Osteocyte (in vitro differentiated cells): ENCODE measurements around the gene RELT. TPM values are rescaled to one million over a fixed set of nuclear protein-coding genes. Genes with fewer than 3 reads are reported as not detected.

ENCODE experiments used
- DNase-seq: peaks from one replicate; pipeline ENCODE4 v3.0.0; 2021; ENCODE audit warnings: mixed read lengths; ENCODE audit not compliant: unreplicated experiment; ENCODE audit errors: extremely low spot score
- H3K27ac Mint-ChIP-seq: one replicate; pipeline ENCODE4 v1.8.0; 2021; ENCODE audit warnings: mild to moderate bottlenecking, mixed read lengths; ENCODE audit not compliant: unreplicated experiment
- H3K27me3 Mint-ChIP-seq: one replicate; pipeline ENCODE4 v1.8.0; 2021; ENCODE audit warnings: mixed read lengths; ENCODE audit not compliant: unreplicated experiment
- H3K36me3 Mint-ChIP-seq: one replicate; pipeline ENCODE4 v1.8.0; 2021; ENCODE audit warnings: mixed read lengths; ENCODE audit not compliant: unreplicated experiment
- H3K4me1 Mint-ChIP-seq: one replicate; pipeline ENCODE4 v1.8.0; 2021; ENCODE audit warnings: mixed read lengths; ENCODE audit not compliant: unreplicated experiment
- H3K4me3 Mint-ChIP-seq: one replicate; pipeline ENCODE4 v1.8.0; 2021; ENCODE audit warnings: mild to moderate bottlenecking, moderate library complexity, mixed read lengths; ENCODE audit not compliant: unreplicated experiment
- H3K9me3 Mint-ChIP-seq: one replicate; pipeline ENCODE4 v1.8.0; 2021; ENCODE audit warnings: mixed read lengths; ENCODE audit not compliant: unreplicated experiment
- total RNA-seq: library from RNA; stranded (reverse); gene quantifications from 2 replicates; pipeline ENCODE4 v1.2.1, GENCODE V29; 2021
- TF ChIP-seq, protein P1 (sequence below): fragments of 200-600 bp; sonication (generic); IDR thresholded peaks from 2 replicates; pipeline ENCODE4 v1.5.0; 2021; ENCODE audit warnings: antibody characterized with exemption, mild to moderate bottlenecking, moderate library complexity

RELT gene
- total RNA-seq, 1 donor from 2014 or later, result 3.3 TPM

DNA sequence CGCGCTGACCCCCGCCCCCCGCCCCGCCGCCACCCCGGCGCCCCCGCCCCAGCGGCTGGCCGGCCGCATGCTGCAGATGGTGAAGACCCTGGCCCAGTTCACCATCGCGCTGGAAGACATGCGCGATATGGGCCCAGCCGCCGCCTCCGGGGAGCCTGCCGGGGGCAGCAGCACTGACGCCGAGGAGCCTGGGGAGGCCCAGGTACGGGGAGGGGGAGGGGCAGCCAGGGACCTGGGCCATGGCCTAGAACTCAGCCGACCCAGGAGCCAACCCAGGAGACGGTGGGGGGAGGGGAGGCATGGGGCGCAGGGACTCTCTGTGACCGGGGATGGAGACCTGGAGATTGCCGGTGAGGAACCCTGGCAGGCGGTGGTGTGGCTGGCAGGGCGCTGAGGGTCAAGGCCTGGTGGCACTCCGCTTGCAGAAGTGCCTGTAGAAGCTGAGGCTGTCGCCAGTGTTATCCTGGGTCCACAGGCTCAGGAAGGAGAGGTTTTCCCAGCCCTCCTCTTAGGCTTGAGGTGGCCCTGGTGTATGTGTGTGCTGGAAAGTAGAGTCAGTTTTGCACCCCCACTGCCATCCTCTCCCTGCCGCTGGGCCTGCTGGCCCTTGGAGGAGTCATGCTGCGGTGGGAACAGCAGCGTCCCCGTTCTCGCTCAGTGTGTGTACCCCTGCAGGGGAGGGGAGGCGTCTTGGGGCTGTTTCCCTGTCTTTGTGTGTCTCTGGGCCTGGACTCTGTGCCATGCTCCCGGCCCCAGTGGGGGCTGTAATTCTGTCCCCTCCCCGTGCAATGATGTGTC is 32.9 kb upstream of the RELT start:
- Mint-ChIP-seq H3K36me3 (peaks cover 2% of the 10 kb centered on the region), H3K27ac (no peak overlapping the region), H3K4me3 (no peak overlapping the region), H3K27me3 (no peaks in the 10 kb centered on the region), H3K4me1 (peaks cover 22% of the 10 kb centered on the region), H3K9me3 (no peaks in the 10 kb centered on the region)
- DNase-seq, result no peak
- TF ChIP-seq, protein P1, sequence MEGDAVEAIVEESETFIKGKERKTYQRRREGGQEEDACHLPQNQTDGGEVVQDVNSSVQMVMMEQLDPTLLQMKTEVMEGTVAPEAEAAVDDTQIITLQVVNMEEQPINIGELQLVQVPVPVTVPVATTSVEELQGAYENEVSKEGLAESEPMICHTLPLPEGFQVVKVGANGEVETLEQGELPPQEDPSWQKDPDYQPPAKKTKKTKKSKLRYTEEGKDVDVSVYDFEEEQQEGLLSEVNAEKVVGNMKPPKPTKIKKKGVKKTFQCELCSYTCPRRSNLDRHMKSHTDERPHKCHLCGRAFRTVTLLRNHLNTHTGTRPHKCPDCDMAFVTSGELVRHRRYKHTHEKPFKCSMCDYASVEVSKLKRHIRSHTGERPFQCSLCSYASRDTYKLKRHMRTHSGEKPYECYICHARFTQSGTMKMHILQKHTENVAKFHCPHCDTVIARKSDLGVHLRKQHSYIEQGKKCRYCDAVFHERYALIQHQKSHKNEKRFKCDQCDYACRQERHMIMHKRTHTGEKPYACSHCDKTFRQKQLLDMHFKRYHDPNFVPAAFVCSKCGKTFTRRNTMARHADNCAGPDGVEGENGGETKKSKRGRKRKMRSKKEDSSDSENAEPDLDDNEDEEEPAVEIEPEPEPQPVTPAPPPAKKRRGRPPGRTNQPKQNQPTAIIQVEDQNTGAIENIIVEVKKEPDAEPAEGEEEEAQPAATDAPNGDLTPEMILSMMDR, result no peak

DNA sequence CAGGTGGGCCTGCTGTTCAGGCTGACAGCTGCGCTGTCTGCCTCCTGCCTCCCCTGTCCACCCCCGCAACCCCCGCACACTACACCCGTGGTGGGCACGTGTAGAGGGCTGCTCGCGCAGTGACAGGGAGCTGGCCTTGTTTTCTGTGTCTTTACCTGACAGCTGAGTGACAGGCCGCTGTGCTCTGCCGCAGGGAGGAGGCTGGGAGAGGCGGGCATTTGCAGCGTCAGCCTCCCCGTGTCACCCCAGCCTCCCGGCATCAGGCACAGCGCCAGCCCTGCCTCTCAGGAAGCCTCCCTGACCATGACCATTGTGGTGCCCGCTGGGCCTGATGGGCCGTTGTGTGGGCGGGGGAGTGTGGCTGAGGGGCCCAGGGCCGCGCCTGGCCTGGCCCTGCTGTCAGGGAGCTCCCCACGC is 32.0 kb upstream of the RELT start:
- H3K4me3 Mint-ChIP-seq, result no peak overlapping the region
- H3K4me1 Mint-ChIP-seq, result peaks cover 19% of the 10 kb centered on the region
- H3K9me3 Mint-ChIP-seq, result no peaks in the 10 kb centered on the region
- peak overlapping the region; percentile 23 for H3K27ac Mint-ChIP-seq
- H3K27me3 Mint-ChIP-seq, result no peaks in the 10 kb centered on the region
- DNase-seq, result no peak
- TF ChIP-seq, protein P1, result no peak
- peaks cover 2% of the 10 kb centered on the region for H3K36me3 Mint-ChIP-seq

DNA sequence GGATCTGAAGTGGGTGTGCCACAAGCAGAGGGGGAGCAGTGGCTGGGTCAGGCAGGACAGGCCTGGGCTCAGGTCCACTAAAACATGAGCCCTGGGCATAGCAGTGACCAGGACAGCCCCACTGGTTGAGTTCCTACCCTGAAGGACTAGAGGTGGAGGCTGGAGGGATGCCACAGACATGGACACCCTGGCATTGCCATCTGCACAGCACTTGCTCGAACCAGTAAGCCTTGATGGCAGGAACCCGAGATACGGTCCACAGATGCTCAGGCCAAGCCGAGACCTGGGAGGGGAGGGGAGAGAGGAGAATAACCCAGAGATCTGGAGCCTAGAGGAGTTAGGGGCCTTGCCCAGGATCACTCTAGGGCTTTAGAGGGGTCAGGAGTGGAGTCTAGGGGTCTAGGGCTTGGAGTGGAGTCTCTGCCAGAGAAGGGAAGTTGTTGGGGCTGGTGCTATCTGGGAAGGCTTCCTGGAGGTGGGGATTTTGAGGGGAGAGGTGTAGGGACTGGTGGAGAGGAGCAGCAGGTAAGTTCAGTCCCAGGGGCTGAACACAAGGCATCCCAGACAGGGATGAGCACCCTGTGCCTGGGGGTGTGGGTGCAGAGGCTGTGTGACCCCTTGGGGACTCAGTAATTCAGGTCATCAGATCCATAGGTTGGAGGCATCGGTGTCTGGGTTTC is 30.6 kb upstream of the RELT start:
- H3K36me3 Mint-ChIP-seq, result peaks cover 5% of the 10 kb centered on the region
- no peak overlapping the region for H3K4me3 Mint-ChIP-seq
- H3K4me1 Mint-ChIP-seq, result peaks cover 19% of the 10 kb centered on the region
- peak overlapping the region; percentile 63 for H3K27ac Mint-ChIP-seq
- TF ChIP-seq, protein P1, result no peak
- H3K27me3 Mint-ChIP-seq, result no peaks in the 10 kb centered on the region
- H3K9me3 Mint-ChIP-seq, result no peaks in the 10 kb centered on the region
- no peak for DNase-seq

DNA sequence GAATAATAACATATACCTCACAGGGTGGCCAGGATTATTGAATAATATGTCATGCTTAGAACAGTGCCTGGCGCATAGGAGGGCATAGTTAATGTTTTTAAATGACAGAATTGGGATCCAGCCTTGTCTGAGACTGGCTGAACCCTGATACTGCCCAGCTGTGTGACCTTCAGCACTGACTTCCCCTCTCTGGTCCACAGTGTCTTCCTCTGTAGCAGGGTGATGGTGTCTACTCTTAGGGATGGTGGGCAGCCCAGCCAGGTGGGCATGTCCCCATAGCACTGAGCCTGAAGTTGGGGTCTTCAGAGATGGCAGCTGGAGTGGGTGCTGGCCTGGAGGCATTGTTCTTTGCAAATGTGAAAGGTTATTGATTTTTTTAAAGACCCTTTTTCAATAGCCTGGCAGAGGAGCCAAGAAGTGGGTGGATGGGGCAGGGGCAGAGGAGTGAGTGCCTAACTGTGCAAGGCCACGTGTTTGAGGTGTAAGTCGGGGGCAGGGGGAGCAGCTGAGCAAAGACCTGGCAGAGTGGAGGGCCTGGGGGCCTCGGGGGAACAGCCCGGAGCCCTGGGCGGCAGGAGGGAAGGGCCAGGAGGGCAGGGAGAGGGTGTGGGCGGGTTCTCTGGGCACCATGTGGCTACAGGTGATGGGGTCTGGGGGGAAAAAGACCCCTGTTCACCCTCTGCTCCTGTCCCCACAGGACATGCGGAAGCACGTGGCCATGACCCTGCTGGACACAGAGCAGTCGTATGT is 29.8 kb upstream of the RELT start:
- peaks cover 5% of the 10 kb centered on the region for H3K36me3 Mint-ChIP-seq
- no peak for DNase-seq
- H3K27ac Mint-ChIP-seq, result peak overlapping the region; percentile 47
- TF ChIP-seq, protein P1, result no peak
- H3K9me3 Mint-ChIP-seq, result no peaks in the 10 kb centered on the region
- H3K4me3 Mint-ChIP-seq, result no peak overlapping the region
- H3K4me1 Mint-ChIP-seq, result peaks cover 27% of the 10 kb centered on the region
- no peaks in the 10 kb centered on the region for H3K27me3 Mint-ChIP-seq

DNA sequence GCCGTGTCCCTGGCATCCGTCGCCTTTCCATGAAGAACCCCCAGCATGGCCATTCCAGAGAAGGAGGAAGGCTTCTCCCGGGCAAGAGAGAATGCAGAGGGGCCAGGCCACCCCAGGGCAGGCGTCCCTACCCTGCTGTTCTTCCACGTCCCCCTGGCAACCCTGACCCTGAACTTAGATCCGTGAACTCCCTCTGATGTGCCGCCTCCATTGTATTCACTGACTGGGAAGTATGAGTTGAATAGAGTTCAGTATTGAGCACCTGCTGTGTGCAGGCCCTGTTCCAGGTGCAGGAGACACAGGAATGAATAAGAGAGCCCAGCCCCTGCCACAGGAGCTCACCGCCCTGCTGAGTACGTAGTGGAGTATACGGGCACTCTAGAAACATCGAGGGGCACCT is 29.1 kb upstream of the RELT start:
- Mint-ChIP-seq H3K36me3 (peaks cover 3% of the 10 kb centered on the region), H3K27ac (no peak overlapping the region), H3K4me3 (no peak overlapping the region), H3K9me3 (no peaks in the 10 kb centered on the region), H3K27me3 (no peaks in the 10 kb centered on the region), H3K4me1 (peaks cover 26% of the 10 kb centered on the region)
- DNase-seq, result no peak
- TF ChIP-seq, protein P1, result no peak
